NB4 (cell line): ENCODE results near the gene IGFBP3.

Source experiments
- CTCF ChIP-seq: IDR thresholded peaks from one replicate; pipeline ENCODE4 v1.5.1; 2012; ENCODE audit warnings: low read depth, low read length
- POLR2A ChIP-seq: IDR thresholded peaks from 2 replicates; pipeline ENCODE4 v1.6.1; 2011; ENCODE audit warnings: mild to moderate bottlenecking; ENCODE audit not compliant: insufficient read length; ENCODE audit errors: extremely low read depth

GRCh38 chr7:45874408-45875131 lies 46.5 kb downstream of the IGFBP3 start:
- TF ChIP-seq CTCF (no peak), POLR2A (no peak)
